ENCODE measurements around the gene PCDHB12.
A peak's percentile ranks its signal among the peaks of the same experiment; 100 is the strongest.
"Not testable (repeated sequence)": the region's sequence is repeated elsewhere in the genome, so short reads cannot be mapped to it uniquely, and the experiment has no call there.

The PCDHB12 gene

DNA sequence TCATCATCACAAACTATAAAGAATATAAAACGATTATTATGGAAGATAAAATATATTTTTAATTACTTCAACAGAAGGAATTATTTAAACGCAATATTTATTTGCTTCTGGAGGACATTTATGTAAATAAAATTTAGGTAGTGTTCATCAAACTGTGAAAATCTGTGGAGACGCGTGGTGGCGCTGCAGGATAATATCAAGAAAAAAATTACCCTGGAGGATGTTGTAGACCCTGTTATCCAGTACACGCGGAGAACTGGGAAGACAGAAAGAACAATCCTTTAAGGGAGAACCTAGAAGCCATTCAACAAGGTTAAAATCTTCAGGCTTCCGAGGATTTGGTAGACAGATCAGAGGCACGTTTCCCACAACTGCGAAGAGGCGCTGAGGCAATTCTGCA is at the start of gene PCDHB12:
PCDHB12 (plus strand) TSS at position 242 of the 400 bp plus-strand sequence. CDS start 189 bp downstream, outside the sequence.
- no peak for DNase-seq

DNA sequence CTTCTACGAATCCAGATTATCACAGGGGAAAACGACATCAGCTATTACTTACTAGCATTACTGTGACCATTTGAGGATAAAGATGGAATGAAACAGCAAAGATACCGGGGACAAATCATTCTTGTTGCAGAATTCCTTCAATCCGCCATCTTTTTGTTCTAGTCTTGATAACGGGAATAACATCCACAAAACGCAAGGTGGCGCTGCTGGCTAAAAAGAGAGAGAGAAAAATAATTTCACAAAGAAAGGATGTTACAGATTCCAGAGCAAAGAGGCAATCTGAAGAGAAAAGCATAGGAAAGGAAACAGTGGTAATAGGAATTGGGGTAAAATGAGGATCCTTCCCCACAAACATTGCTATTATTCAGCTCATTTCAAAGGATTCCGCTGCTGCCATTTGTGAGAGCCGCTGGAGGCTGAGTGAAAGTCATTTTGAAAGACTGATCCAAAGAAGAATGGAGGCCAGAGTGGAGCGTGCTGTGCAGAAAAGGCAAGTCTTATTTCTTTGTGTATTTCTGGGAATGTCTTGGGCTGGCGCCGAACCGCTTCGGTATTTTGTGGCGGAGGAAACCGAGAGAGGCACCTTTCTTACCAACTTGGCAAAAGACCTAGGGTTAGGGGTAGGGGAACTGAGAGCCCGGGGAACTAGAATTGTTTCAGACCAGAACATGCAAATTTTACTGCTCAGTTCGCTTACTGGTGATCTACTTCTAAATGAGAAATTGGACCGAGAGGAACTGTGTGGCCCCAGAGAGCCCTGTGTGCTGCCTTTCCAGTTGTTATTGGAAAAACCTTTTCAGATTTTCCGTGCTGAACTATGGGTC is 35.9 kb upstream of the PCDHB12 start, which contains the start of gene PCDHB7:
PCDHB7 (plus strand) TSS at position 264 of the 824 bp plus-strand sequence; CDS start at position 456, 192 bp downstream.
- no peak for DNase-seq

DNA sequence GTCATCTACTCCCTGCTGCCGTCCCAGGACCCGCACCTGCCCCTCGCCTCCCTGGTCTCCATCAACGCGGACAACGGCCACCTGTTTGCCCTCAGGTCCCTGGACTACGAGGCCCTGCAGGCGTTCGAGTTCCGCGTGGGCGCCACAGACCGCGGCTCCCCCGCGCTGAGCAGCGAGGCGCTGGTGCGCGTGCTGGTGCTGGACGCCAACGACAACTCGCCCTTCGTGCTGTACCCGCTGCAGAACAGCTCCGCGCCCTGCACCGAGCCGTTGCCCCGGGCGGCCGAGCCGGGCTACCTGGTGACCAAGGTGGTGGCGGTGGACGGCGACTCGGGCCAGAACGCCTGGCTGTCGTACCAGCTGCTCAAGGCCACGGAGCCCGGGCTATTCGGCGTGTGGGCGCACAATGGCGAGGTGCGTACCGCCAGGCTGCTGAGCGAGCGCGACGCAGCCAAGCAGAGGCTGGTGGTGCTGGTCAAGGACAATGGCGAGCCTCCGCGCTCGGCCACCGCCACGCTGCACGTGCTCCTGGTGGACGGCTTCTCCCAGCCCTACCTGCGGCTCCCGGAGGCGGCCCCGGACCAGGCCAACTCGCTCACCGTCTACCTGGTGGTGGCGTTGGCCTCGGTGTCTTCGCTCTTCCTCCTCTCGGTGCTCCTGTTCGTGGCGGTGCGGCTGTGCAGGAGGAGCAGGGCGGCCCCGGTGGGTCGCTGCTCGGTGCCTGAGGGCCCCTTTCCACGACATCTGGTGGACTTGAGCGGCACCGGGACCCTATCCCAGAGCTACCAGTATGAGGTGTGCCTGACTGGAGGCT is 34.0 kb upstream of the PCDHB12 start:
- DNase-seq, result not testable (repeated sequence)

DNA sequence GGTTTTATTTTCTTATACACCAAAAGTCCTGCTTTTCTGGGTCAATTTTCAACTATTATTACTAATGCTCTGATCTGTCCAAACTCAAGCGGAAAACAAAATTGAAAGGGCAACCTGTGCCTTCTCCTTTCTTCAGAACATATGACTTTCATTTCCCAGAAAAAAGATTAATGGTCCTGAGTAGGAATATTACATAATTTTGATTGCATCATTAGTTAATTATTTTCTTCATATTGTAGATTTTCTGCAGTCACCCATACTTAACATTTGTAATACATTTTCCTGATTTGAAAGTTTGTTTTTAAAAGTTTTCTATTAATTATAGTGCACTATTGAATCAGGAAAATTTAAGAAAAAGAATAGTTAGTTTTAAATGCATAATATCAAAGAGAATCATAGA is 32.6 kb upstream of the PCDHB12 start:
- no peak for DNase-seq

DNA sequence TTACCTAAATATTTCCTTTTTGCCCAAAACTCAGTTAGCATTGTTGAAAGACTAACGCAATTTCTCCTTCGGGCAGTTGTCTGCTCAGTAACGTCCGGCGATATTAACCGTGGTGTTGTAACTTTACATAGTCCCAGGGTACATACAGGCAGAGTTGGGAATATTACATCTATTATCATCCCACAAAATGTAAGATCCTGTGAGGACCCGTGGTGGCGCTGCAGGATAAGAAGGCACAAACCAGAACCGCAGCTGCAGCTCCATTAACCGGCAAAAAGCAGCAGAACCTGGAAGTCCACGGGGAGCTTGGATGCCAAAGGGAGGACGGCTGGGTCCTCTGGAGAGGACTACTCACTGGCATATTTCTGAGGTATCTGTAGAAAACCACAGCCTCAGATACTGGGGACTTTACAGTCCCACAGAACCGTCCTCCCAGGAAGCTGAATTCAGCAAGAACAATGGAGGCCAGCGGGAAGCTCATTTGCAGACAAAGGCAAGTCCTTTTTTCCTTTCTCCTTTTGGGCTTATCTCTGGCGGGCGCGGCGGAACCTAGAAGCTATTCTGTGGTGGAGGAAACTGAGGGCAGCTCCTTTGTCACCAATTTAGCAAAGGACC is 30.8 kb upstream of the PCDHB12 start, which contains the start of gene PCDHB8:
PCDHB8 (plus strand) TSS at position 214 of the 615 bp plus-strand sequence; CDS start at position 459, 245 bp downstream.
- DNase-seq, result not testable (repeated sequence)

DNA sequence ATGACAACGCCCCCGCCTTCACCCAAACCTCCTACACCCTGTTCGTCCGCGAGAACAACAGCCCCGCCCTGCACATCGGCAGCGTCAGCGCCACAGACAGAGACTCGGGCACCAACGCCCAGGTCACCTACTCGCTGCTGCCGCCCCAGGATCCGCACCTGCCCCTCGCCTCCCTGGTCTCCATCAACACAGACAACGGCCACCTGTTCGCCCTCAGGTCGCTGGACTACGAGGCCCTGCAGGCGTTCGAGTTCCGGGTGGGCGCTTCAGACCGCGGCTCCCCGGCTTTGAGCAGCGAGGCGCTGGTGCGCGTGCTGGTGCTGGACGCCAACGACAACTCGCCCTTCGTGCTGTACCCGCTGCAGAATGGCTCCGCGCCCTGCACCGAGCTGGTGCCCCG is 29.1 kb upstream of the PCDHB12 start:
- DNase-seq, result not testable (repeated sequence)

DNA sequence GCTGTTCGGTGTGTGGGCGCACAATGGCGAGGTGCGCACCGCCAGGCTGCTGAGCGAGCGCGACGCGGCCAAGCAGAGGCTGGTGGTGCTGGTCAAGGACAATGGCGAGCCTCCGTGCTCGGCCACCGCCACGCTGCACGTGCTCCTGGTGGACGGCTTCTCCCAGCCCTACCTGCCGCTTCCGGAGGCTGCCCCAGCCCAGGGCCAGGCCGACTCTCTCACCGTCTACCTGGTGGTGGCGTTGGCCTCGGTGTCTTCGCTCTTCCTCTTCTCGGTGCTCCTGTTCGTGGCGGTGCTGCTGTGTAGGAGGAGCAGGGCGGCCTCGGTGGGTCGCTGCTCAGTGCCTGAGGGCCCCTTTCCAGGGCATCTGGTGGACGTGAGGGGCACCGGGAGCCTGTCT is 28.6 kb upstream of the PCDHB12 start:
- not testable (repeated sequence) for DNase-seq

DNA sequence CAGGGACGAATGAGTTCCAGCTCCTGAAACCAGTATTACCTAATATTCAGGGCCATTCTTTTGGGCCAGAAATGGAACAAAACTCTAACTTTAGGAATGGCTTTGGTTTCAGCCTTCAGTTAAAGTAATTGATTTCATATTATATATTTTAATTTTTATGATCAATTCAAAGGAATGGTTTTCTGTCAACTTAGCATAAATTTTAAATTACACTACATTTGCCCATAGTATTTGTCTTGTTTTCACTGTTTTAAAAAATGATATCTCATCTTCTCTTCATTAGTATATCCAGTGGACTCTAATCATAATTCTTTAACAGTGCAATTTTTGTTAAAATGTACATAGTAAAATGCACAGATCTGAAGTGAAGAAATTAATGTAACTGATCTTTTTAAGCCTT is 28.2 kb upstream of the PCDHB12 start:
- DNase-seq, result no peak

DNA sequence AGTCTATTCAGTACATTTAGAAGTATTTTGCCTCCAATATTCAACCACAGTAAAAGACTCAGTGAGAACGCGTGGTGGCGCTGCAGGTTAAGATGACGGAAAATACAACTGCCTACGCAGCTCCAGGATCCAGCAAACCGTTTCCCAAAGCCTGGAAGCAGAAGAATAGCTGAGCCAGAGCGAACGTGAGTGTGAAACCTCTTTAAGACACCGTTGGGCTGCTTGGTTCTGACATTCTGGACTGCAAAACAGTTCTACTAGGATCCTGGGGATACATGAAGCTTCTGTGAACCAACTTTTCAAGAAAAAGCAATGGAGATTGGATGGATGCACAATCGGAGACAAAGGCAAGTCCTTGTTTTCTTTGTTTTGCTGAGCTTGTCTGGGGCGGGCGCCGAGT is 26.3 kb upstream of the PCDHB12 start, which contains the start of gene PCDHB16:
PCDHB16 (plus strand) TSS at position 140 of the 400 bp plus-strand sequence; CDS start at position 313, 173 bp downstream.
- no peak for DNase-seq

DNA sequence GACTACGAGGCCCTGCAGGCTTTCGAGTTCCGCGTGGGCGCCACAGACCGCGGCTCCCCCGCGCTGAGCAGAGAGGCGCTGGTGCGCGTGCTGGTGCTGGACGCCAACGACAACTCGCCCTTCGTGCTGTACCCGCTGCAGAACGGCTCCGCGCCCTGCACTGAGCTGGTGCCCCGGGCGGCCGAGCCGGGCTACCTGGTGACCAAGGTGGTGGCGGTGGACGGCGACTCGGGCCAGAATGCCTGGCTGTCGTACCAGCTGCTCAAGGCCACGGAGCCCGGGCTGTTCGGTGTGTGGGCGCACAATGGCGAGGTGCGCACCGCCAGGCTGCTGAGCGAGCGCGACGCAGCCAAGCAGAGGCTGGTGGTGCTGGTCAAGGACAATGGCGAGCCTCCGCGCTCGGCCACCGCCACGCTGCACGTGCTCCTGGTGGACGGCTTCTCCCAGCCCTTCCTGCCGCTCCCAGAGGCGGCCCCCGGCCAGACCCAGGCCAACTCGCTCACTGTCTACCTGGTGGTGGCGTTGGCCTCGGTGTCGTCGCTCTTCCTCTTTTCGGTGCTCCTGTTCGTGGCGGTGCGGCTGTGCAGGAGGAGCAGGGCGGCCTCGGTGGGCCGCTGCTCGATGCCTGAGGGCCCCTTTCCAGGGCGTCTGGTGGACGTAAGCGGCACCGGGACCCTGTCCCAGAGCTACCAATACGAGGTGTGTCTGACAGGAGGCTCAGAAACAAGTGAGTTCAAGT is 24.2 kb upstream of the PCDHB12 start:
- DNase-seq, result not testable (repeated sequence)

DNA sequence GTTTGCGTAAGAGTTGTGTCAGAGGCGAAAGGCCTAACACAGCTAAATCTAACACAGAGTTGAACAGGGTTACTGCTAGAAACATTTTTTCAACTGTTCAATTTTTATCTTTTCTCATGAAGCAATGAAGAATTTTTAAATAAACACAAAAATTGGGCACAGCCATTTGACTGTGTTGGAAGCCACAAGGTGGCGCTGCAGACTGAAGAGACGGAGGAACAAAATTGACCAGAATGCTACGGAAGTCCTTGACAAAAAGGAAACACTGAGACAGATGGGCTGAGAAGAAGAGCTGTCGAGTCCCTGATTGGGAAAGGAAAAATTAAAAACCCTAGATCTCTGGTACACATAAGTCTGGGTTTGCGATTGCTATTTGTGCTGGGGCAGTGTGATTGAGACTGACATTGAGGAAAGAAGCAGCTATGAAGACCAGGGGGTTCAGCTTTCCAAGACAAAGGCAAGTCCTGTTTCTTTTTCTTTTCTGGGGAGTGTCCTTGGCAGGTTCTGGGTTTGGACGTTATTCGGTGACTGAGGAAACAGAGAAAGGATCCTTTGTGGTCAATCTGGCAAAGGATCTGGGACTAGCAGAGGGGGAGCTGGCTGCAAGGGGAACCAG is 21.5 kb upstream of the PCDHB12 start, which contains the start of gene PCDHB9:
PCDHB9 (plus strand) TSS at position 265 of the 616 bp plus-strand sequence; CDS start at position 423, 158 bp downstream.
- no peak for DNase-seq

DNA sequence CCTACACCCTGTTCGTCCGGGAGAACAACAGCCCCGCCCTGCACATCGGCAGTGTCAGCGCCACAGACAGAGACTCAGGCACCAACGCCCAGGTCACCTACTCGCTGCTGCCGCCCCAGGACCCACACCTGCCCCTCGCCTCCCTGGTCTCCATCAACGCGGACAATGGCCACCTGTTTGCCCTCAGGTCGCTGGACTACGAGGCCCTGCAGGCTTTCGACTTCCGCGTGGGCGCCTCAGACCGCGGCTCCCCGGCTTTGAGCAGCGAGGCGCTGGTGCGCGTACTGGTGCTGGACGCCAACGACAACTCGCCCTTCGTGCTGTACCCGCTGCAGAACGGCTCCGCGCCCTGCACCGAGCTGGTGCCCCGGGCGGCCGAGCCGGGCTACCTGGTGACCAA is 19.8 kb upstream of the PCDHB12 start:
- DNase-seq, result not testable (repeated sequence)

DNA sequence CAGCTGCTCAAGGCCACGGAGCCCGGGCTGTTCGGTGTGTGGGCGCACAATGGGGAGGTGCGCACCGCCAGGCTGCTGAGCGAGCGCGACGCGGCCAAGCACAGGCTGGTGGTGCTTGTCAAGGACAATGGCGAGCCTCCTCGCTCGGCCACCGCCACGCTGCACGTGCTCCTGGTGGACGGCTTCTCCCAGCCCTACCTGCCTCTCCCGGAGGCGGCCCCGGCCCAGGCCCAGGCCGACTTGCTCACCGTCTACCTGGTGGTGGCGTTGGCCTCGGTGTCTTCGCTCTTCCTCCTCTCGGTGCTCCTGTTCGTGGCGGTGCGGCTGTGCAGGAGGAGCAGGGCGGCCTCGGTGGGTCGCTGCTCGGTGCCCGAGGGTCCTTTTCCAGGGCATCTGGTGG is 19.4 kb upstream of the PCDHB12 start:
- DNase-seq, result not testable (repeated sequence)

DNA sequence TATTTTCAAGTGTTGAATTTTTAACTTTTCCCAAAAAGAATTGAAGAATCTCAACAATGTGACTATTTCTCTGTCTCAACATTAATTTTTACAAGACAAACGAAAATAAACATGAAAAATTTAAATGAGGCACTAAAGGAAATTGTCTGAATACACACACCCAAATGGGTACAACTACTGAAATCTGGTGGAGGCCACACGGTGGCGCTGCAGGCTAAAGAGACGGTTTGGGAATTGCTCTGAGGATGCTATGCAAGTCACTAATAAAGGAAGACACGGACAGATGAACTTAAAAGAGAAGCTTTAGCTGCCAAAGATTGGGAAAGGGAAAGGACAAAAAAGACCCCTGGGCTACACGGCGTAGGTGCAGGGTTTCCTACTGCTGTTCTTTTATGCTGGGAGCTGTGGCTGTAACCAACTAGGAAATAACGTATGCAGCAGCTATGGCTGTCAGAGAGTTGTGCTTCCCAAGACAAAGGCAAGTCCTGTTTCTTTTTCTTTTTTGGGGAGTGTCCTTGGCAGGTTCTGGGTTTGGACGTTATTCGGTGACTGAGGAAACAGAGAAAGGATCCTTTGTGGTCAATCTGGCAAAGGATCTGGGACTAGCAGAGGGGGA is 16.3 kb upstream of the PCDHB12 start, which contains the start of gene PCDHB10:
PCDHB10 (plus strand) TSS at position 244 of the 616 bp plus-strand sequence; CDS start at position 444, 200 bp downstream.
- DNase-seq, result no peak

DNA sequence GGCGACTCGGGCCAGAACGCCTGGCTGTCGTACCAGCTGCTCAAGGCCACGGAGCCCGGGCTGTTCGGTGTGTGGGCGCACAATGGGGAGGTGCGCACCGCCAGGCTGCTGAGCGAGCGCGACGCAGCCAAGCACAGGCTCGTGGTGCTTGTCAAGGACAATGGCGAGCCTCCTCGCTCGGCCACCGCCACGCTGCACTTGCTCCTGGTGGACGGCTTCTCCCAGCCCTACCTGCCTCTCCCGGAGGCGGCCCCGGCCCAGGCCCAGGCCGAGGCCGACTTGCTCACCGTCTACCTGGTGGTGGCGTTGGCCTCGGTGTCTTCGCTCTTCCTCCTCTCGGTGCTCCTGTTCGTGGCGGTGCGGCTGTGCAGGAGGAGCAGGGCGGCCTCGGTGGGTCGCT is 14.2 kb upstream of the PCDHB12 start:
- not testable (repeated sequence) for DNase-seq

DNA sequence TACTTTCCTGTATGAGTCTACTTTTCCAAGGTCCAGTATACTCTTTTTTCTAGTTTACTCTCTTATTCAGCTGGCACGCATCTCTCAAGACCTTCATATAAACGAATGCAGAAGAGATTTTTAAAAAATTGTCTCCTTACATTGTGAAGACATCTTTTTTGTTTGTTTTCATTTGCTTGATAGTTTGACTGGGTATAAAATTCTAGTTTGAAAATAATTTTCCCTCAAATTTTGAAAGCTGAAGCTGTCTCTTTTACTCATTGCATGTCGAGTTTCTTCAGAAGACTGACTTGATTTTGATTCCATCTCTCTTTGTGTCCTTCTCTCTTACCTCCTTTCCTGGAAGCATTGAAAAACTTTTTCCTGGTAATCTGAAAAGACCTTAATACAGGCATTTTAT is 12.2 kb upstream of the PCDHB12 start:
- no peak for DNase-seq

DNA sequence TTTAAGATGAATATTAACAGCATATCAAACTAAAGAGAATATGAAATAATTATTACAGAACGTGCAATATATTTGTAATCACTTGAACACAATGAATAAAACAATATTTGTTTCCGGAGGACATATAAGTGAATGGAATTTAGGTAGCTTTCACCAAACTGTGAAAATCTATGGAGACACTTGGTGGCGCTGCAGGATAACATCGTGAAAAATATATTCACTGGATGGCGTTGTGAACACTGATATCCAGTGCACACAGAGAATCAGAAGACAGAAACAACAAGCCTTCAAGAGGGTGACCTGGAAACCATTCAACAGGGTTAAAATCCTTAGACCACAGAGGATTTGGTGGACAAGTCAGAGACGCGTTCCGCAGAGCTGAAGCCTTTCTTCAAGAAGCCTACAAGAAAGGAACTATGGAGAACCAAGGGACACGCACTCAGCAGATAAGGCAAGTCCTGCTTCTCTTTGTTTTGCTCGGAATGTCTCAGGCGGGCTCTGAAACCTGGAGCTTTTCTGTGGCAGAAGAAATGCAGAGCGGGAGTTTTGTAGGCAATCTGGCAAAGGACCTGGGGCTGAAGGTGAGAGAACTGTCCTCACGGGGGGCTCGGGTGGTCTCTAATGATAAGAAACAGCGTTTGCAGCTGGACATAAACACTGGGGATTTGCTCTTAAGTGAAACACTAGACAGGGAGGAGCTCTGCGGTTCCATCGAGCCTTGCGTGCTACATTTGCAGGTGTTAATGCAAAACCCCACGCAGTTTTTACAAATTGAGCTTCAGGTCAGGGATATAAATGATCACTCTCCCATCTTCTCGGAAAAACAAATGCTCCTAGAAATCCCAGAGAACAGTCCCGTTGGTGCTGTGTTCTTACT is 8.9 kb upstream of the PCDHB12 start, which contains the start of gene PCDHB11:
PCDHB11 (plus strand) TSS at position 269 of the 877 bp plus-strand sequence; CDS start at position 417, 148 bp downstream.
- peak; percentile 4 for DNase-seq

DNA sequence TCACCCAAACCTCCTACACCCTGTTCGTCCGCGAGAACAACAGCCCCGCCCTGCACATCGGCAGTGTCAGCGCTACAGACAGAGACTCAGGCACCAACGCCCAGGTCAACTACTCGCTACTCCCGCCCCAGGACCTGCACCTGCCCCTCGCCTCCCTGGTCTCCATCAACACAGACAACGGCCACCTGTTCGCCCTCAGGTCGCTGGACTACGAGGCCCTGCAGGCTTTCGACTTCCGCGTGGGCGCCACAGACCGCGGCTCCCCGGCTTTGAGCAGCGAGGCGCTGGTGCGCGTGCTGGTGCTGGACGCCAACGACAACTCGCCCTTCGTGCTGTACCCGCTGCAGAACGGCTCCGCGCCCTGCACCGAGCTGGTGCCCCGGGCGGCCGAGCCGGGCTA is 7.4 kb upstream of the PCDHB12 start:
- DNase-seq, result not testable (repeated sequence)

DNA sequence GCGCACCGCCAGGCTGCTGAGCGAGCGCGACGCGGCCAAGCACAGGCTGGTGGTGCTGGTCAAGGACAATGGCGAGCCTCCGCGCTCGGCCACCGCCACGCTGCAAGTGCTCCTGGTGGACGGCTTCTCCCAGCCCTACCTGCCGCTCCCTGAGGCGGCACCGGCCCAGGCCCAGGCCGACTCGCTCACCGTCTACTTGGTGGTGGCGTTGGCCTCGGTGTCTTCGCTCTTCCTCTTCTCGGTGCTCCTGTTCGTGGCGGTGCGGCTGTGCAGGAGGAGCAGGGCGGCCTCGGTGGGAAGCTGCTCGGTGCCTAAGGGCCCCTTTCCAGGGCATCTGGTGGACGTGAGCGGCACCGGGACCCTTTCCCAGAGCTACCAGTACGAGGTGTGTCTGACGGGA is 6.9 kb upstream of the PCDHB12 start:
- DNase-seq, result not testable (repeated sequence)

DNA sequence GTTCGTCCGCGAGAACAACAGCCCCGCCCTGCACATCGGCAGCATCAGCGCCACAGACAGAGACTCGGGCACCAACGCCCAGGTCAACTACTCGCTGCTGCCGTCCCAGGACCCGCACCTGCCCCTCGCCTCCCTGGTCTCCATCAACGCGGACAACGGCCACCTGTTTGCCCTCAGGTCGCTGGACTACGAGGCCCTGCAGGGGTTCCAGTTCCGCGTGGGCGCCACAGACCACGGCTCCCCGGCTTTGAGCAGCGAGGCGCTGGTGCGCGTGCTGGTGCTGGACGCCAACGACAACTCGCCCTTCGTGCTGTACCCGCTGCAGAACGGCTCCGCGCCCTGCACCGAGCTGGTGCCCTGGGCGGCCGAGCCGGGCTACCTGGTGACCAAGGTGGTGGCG is 1.8 kb downstream of the PCDHB12 start:
- not testable (repeated sequence) for DNase-seq
